Suprapubic skin (tissue), 4 donors: ENCODE results near the gene GGA3. TPM values are rescaled to one million over a fixed set of nuclear protein-coding genes. Genes with fewer than 3 reads are reported as not detected.
A peak's percentile ranks its signal among the peaks of the same experiment; 100 is the strongest.

Source experiments
- DNase-seq, 2 donors: peaks; one replicate each; pipeline ENCODE4 v3.0.0-alpha.2; 2019; ENCODE audit warnings: low spot score in 2 of 2
- H3K27ac ChIP-seq: fragments of 200-600 bp; sonication (generic); one replicate; pipeline ENCODE4 v1.5.1; 2019
- H3K27me3 ChIP-seq: fragments of 200-600 bp; sonication (generic); one replicate; pipeline ENCODE4 v1.5.1; 2019
- H3K36me3 ChIP-seq: fragments of 200-600 bp; sonication (generic); one replicate; pipeline ENCODE4 v1.5.1; 2019
- H3K4me1 ChIP-seq: fragments of 200-600 bp; sonication (generic); one replicate; pipeline ENCODE4 v1.5.1; 2019
- H3K4me3 ChIP-seq: fragments of 200-600 bp; sonication (generic); one replicate; pipeline ENCODE4 v1.5.1; 2019; ENCODE audit warnings: mild to moderate bottlenecking
- H3K9me3 ChIP-seq: fragments of 200-600 bp; sonication (generic); one replicate; pipeline ENCODE4 v1.5.1; 2019
- CTCF ChIP-seq, 2 donors: fragments of 200-600 bp in 1 of 2; fragments of 450-650 bp in 1 of 2; sonication (generic) in 1 of 2; IDR thresholded peaks; one replicate each; pipeline ENCODE4 v1.5.1; 2016 to 2019; ENCODE audit warnings: antibody characterized with exemption in 2 of 2, mild to moderate bottlenecking in 1 of 2, moderate library complexity in 1 of 2
- EP300 ChIP-seq: sonication (generic); formaldehyde crosslinking; IDR thresholded peaks from one replicate; pipeline ENCODE4 v1.6.1; 2017; ENCODE audit warnings: antibody characterized with exemption
- POLR2A ChIP-seq, 2 donors: fragments of 450-650 bp; IDR thresholded peaks; one replicate each; pipeline ENCODE4 v1.6.1; 2017; ENCODE audit warnings: antibody characterized with exemption in 2 of 2, mild to moderate bottlenecking in 2 of 2, moderate library complexity in 2 of 2
- POLR2AphosphoS5 ChIP-seq, 3 donors: sonication (generic); formaldehyde crosslinking; IDR thresholded peaks; one replicate each; pipeline ENCODE4 v1.6.1; 2017; ENCODE audit warnings: antibody characterized with exemption in 3 of 3
- WGBS: methylation state at CpG from one replicate; pipeline ENCODE4 v1.1.5; 2018; 5-methylcytosine and 5-hydroxymethylcytosine counted together
- total RNA-seq, 4 donors: library from RNA; depleted of rRNA; stranded (reverse); fragments of >200 nt; gene quantifications; one replicate each; pipeline ENCODE4 v1.1.0, GENCODE V29; 2016

The GGA3 gene
- total RNA-seq, 4 donors from 2014 or later, result 27.0 to 68.8 (median 35.3) TPM

- no peak for TF ChIP-seq POLR2A (IDR thresholded peaks at IDR 0.05)
- TF ChIP-seq POLR2AphosphoS5 (IDR thresholded peaks at IDR 0.05), result no peak
- no peak for TF ChIP-seq EP300
- no peak for TF ChIP-seq CTCF (IDR thresholded peaks at IDR 0.05)
- Histone ChIP-seq H3K27me3 (no peaks in the 10 kb centered on the region), H3K4me3 (no peak overlapping the region), H3K9me3 (no peaks in the 10 kb centered on the region), H3K4me1 (peaks cover 18% of the 10 kb centered on the region), H3K27ac (no peak overlapping the region), H3K36me3 (no peaks in the 10 kb centered on the region)
- no peak for DNase-seq
- WGBS, result 86% methylated on average over 8 of the region's 8 CpGs
Observed at GRCh38 chr17:75252039-75252816, 9.2 kb downstream of the GGA3 start.

- no peak for DNase-seq
- TF ChIP-seq CTCF (IDR thresholded peaks at IDR 0.05), result no peak
- TF ChIP-seq EP300, result no peak
- no peak for TF ChIP-seq POLR2A (IDR thresholded peaks at IDR 0.05)
- no peak for TF ChIP-seq POLR2AphosphoS5 (IDR thresholded peaks at IDR 0.05)
- Histone ChIP-seq H3K36me3 (peaks cover 16% of the 10 kb centered on the region), H3K4me3 (peak overlapping the region; percentile 26), H3K4me1 (peaks cover 17% of the 10 kb centered on the region), H3K9me3 (no peaks in the 10 kb centered on the region), H3K27ac (peak overlapping the region; percentile 62), H3K27me3 (no peaks in the 10 kb centered on the region)
- 44% methylated on average over 11 of the region's 11 CpGs for WGBS
Observed at GRCh38 chr17:75250009-75250471, 11.4 kb downstream of the GGA3 start.

GRCh38 chr17:75249564-75249963 lies 11.8 kb downstream of the GGA3 start:
- Histone ChIP-seq H3K9me3 (no peaks in the 10 kb centered on the region), H3K4me1 (peaks cover 21% of the 10 kb centered on the region), H3K27ac (peak overlapping the region; percentile 62), H3K27me3 (no peaks in the 10 kb centered on the region), H3K36me3 (peaks cover 21% of the 10 kb centered on the region), H3K4me3 (peak overlapping the region; percentile 26)
- 73% methylated on average over 4 of the region's 4 CpGs for WGBS
- no peak for TF ChIP-seq EP300
- no peak for TF ChIP-seq POLR2AphosphoS5 (IDR thresholded peaks at IDR 0.05)
- TF ChIP-seq CTCF (IDR thresholded peaks at IDR 0.05), result no peak
- TF ChIP-seq POLR2A (IDR thresholded peaks at IDR 0.05), result no peak
- DNase-seq, result no peak

- Histone ChIP-seq H3K36me3 (peaks cover 53% of the 10 kb centered on the region), H3K27ac (no peak overlapping the region), H3K4me1 (peaks cover 26% of the 10 kb centered on the region), H3K9me3 (no peaks in the 10 kb centered on the region), H3K4me3 (no peak overlapping the region), H3K27me3 (no peaks in the 10 kb centered on the region)
- no peak for DNase-seq
- 92% methylated on average over 9 of the region's 12 CpGs for WGBS
- TF ChIP-seq POLR2A (IDR thresholded peaks at IDR 0.05) (no peak), CTCF (IDR thresholded peaks at IDR 0.05) (no peak), POLR2AphosphoS5 (IDR thresholded peaks at IDR 0.05) (no peak), EP300 (no peak)
Observed at GRCh38 chr17:75246404-75246803, 15.0 kb downstream of the GGA3 start.

- TF ChIP-seq CTCF (IDR thresholded peaks at IDR 0.05) (no peak), POLR2A (IDR thresholded peaks at IDR 0.05) (no peak), POLR2AphosphoS5 (IDR thresholded peaks at IDR 0.05) (no peak), EP300 (no peak)
- no peak for DNase-seq
- Histone ChIP-seq H3K4me1 (peaks cover 32% of the 10 kb centered on the region), H3K4me3 (no peak overlapping the region), H3K27ac (no peak overlapping the region), H3K27me3 (no peaks in the 10 kb centered on the region), H3K9me3 (no peaks in the 10 kb centered on the region), H3K36me3 (peaks cover 66% of the 10 kb centered on the region)
- WGBS, result 98% methylated on average over 6 of the region's 6 CpGs
Observed at GRCh38 chr17:75245011-75245410, 16.4 kb downstream of the GGA3 start.
